ENCODE measurements around the gene GALNTL6. TPM values are rescaled to one million over a fixed set of nuclear protein-coding genes. Genes with fewer than 3 reads are reported as not detected.

GALNTL6 gene
- total RNA-seq, 1 experiment from 2014 or later = not detected

- H3K9me3 Mint-ChIP-seq (ENCODE audit: unreplicated experiment) = no peaks in the 10 kb centered on the region
- ChIA-PET POLR2A (interaction anchor here (0.7 kb wide), 1 partner anchor 622 kb away, joined by 4 read pairs; no protein-coding TSS in a partner anchor), CTCF (interaction anchor here (0.6 to 0.7 kb wide), 2 partner anchors 9 to 1016 kb away, joined by 3 to 4 read pairs; no protein-coding TSS in a partner anchor)
- DNase-seq (ENCODE audit: unreplicated experiment) = peak; percentile 56
- TF ChIP-seq CTCF (IDR thresholded peaks at IDR 0.05; ENCODE audit: unreplicated experiment) = peak; percentile 21
- peaks cover 9% of the 10 kb centered on the region for H3K4me1 Mint-ChIP-seq (ENCODE audit: insufficient read depth, unreplicated experiment)
- no peaks in the 10 kb centered on the region for H3K36me3 Mint-ChIP-seq (ENCODE audit: insufficient read depth, unreplicated experiment)
- BruUV-seq (replicated peaks) = no TSS peak
- H3K4me3 Mint-ChIP-seq (ENCODE audit: unreplicated experiment) = no peak overlapping the region
- intact Hi-C loops (cut with micrococcal nuclease) = loop anchor here (10.0 kb wide), 1 partner anchor 432 kb away; no protein-coding TSS in a partner anchor
- no peak overlapping the region for H3K27ac Mint-ChIP-seq (ENCODE audit: low read depth, unreplicated experiment)
- H3K27me3 Mint-ChIP-seq (ENCODE audit: insufficient read depth, unreplicated experiment) = peaks cover 90% of the 10 kb centered on the region
Measured at GRCh38 chr4:172666711-172667368, 853.6 kb downstream of the GALNTL6 start.

- H3K4me1 Mint-ChIP-seq (ENCODE audit: insufficient read depth, unreplicated experiment) = no peaks in the 10 kb centered on the region
- DNase-seq (ENCODE audit: unreplicated experiment) = no peak
- no peaks in the 10 kb centered on the region for H3K36me3 Mint-ChIP-seq (ENCODE audit: insufficient read depth, unreplicated experiment)
- BruUV-seq (replicated peaks) = no TSS peak
- peaks cover 10% of the 10 kb centered on the region for H3K9me3 Mint-ChIP-seq (ENCODE audit: unreplicated experiment)
- no peak for TF ChIP-seq CTCF (IDR thresholded peaks at IDR 0.05; ENCODE audit: unreplicated experiment)
- ChIA-PET CTCF (no interaction called here), POLR2A (interaction anchor here (0.7 kb wide), 1 partner anchor 1145 kb away, joined by 5 read pairs; no protein-coding TSS in a partner anchor)
- no peak overlapping the region for H3K27ac Mint-ChIP-seq (ENCODE audit: low read depth, unreplicated experiment)
- H3K4me3 Mint-ChIP-seq (ENCODE audit: unreplicated experiment) = no peak overlapping the region
- peaks cover 93% of the 10 kb centered on the region for H3K27me3 Mint-ChIP-seq (ENCODE audit: insufficient read depth, unreplicated experiment)
- intact Hi-C loops (cut with micrococcal nuclease) = no loop called here
Measured at GRCh38 chr4:172674811-172675210, 861.6 kb downstream of the GALNTL6 start.

DNA sequence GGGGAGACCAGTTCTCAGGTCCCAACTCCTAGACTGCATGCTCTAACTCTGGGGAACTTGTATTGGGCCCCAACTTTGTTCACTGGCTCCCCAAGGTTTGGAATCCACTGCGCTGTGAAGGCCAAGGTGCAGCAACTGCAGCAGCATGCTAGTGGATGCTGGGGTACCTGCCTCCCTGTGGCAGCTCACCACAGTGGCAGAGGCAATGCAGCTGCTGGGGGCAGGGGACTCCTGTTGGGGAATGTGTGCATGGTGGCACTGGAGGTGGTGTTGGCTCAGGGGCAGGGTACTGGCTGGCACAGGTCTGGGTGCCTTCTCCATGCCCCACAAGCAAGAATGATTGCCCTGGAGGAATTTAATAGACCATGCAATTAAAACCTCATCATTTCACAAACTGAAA, 862.0 kb downstream of the GALNTL6 start:
- intact Hi-C loops (cut with micrococcal nuclease) = no loop called here
- no peak for TF ChIP-seq CTCF (IDR thresholded peaks at IDR 0.05; ENCODE audit: unreplicated experiment)
- ChIA-PET CTCF (no interaction called here), POLR2A (no interaction called here)
- Mint-ChIP-seq H3K4me3 (ENCODE audit: unreplicated experiment) (no peak overlapping the region), H3K36me3 (ENCODE audit: insufficient read depth, unreplicated experiment) (no peaks in the 10 kb centered on the region), H3K9me3 (ENCODE audit: unreplicated experiment) (peaks cover 10% of the 10 kb centered on the region), H3K27me3 (ENCODE audit: insufficient read depth, unreplicated experiment) (peaks cover 89% of the 10 kb centered on the region), H3K4me1 (ENCODE audit: insufficient read depth, unreplicated experiment) (no peaks in the 10 kb centered on the region), H3K27ac (ENCODE audit: low read depth, unreplicated experiment) (no peak overlapping the region)
- BruUV-seq (replicated peaks) = no TSS peak
- DNase-seq (ENCODE audit: unreplicated experiment) = no peak

- POLR2A ChIA-PET = no interaction called here
- no peak for DNase-seq (ENCODE audit: unreplicated experiment)
- peaks cover 57% of the 10 kb centered on the region for H3K27me3 Mint-ChIP-seq (ENCODE audit: insufficient read depth, unreplicated experiment)
- TF ChIP-seq CTCF (IDR thresholded peaks at IDR 0.05; ENCODE audit: unreplicated experiment) = no peak
- H3K4me1 Mint-ChIP-seq (ENCODE audit: insufficient read depth, unreplicated experiment) = no peaks in the 10 kb centered on the region
- no peak overlapping the region for H3K4me3 Mint-ChIP-seq (ENCODE audit: unreplicated experiment)
- intact Hi-C loops (cut with micrococcal nuclease) = no loop called here
- H3K9me3 Mint-ChIP-seq (ENCODE audit: unreplicated experiment) = no peaks in the 10 kb centered on the region
- H3K27ac Mint-ChIP-seq (ENCODE audit: low read depth, unreplicated experiment) = no peak overlapping the region
- no TSS peak for BruUV-seq (replicated peaks)
- no peaks in the 10 kb centered on the region for H3K36me3 Mint-ChIP-seq (ENCODE audit: insufficient read depth, unreplicated experiment)
- CTCF ChIA-PET = interaction anchor here (0.7 kb wide), 2 partner anchors 13 to 62 kb away, joined by 3 read pairs; no protein-coding TSS in a partner anchor
Measured at GRCh38 chr4:172680691-172681090, 867.5 kb downstream of the GALNTL6 start.
